SIG-M5 treated with dmso at 0.1 percent for 504 hours (cell line): Measurements from ENCODE around the gene DIO2.

ENCODE experiments used
- DNase-seq: peaks from one replicate; lab custom pipeline; 2025; ENCODE audit not compliant: unreplicated experiment; lab: John Stamatoyannopoulos, UW

The DIO2 gene

GRCh38 chr14:80211153-80212022 lies at the start of gene DIO2:
Gene DIO2, minus strand, starts transcription at chr14:80211504. Its CDS starts 32 bp downstream, at chr14:80211472.
- no peak for DNase-seq

GRCh38 chr14:80260645-80261044 lies 49.3 kb upstream of the DIO2 start:
- DNase-seq: no peak

- DNase-seq: no peak
Measured at GRCh38 chr14:80239631-80240030, 28.3 kb upstream of the DIO2 start.

- DNase-seq: no peak
Measured at GRCh38 chr14:80237143-80237542, 25.8 kb upstream of the DIO2 start.

- DNase-seq: no peak
Measured at GRCh38 chr14:80233470-80234089, 22.3 kb upstream of the DIO2 start.

- DNase-seq: no peak
Measured at GRCh38 chr14:80231702-80232101, 20.4 kb upstream of the DIO2 start.

- DNase-seq: no peak
Measured at GRCh38 chr14:80223696-80224465, 12.6 kb upstream of the DIO2 start.

- no peak for DNase-seq
Measured at GRCh38 chr14:80216818-80217217, 5.5 kb upstream of the DIO2 start.

GRCh38 chr14:80215756-80216581 lies 4.7 kb upstream of the DIO2 start:
- peak; percentile 13 for DNase-seq

GRCh38 chr14:80215081-80215480 lies 3.8 kb upstream of the DIO2 start:
- DNase-seq: no peak

GRCh38 chr14:80213602-80214001 lies 2.3 kb upstream of the DIO2 start:
- peak; percentile 36 for DNase-seq

GRCh38 chr14:80212023-80212397 lies 706 bp upstream of the DIO2 start:
- DNase-seq: peak; percentile 36

GRCh38 chr14:80208461-80208860 lies 2.8 kb downstream of the DIO2 start:
- DNase-seq: no peak

GRCh38 chr14:80206351-80207080 lies 4.8 kb downstream of the DIO2 start:
- no peak for DNase-seq

- DNase-seq: no peak
Measured at GRCh38 chr14:80202888-80203562, 8.3 kb downstream of the DIO2 start.

- DNase-seq: no peak
Measured at GRCh38 chr14:80200093-80200492, 11.2 kb downstream of the DIO2 start.

- no peak for DNase-seq
Measured at GRCh38 chr14:80188571-80188970, 22.7 kb downstream of the DIO2 start.

- DNase-seq: no peak
Measured at GRCh38 chr14:80186301-80186800, 25.0 kb downstream of the DIO2 start.

- DNase-seq: no peak
Measured at GRCh38 chr14:80176893-80177292, 34.4 kb downstream of the DIO2 start.
